ENCODE data around the gene SELENBP1.

DNA sequence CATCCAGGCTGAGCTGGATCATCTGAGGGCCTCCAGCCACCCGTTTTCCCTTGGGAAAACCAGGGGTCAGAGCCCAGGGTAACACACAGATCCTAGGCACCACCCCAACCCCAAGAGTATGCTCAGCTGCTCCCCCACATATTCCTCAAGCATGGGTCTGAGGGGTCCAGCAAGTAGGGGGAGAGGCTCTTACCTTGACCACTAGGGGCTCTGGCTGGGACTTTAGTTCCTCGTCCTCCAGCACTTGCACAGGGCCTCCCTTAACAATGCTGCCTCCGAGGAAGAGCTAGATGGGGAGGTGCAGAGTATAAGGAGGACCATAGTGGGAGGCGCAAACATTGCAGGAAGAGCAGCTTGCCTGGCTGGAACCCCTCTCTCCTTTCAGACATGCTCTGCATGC lies 7.5 kb downstream of the SELENBP1 start:
- TF ChIP-seq GATA2 (IDR thresholded peaks at IDR 0.05; ENCODE audit: low read depth, low read length) (no peak), GATA3 (IDR thresholded peaks at IDR 0.05; ENCODE audit: low read depth, low read length) (no peak)

Data from SH-SY5Y (cell line).